Peyer's patch (tissue), 4 donors: ENCODE measurements around the gene PTPRE. TPM values are rescaled to one million over a fixed set of nuclear protein-coding genes. Genes with fewer than 3 reads are reported as not detected.
"Not testable (repeated sequence)": the region's sequence is repeated elsewhere in the genome, so short reads cannot be mapped to it uniquely, and the experiment has no call there.

Source experiments
- DNase-seq, 3 donors: peaks; one replicate each; pipeline ENCODE4 v3.0.0-alpha.2; 2017 to 2019
- H3K27ac ChIP-seq, 4 donors: fragments of 200-600 bp; sonication (generic); one replicate each; pipeline ENCODE4 v1.5.1; 2016 to 2019
- H3K27me3 ChIP-seq, 2 donors: fragments of 200-600 bp; sonication (generic); one replicate each; pipeline ENCODE4 v1.5.1; 2019
- H3K36me3 ChIP-seq, 3 donors: fragments of 200-600 bp; sonication (generic); one replicate each; pipeline ENCODE4 v1.5.1; 2016 to 2019
- H3K4me1 ChIP-seq, 4 donors: fragments of 200-600 bp; sonication (generic); one replicate each; pipeline ENCODE4 v1.5.1; 2016 to 2019
- H3K4me3 ChIP-seq, 4 donors: fragments of 200-600 bp; sonication (generic); 1 replicate in 3 of 4; 2 replicates in 1 of 4; pipeline ENCODE4 v1.5.1; 2016 to 2019; ENCODE audit warnings: mild to moderate bottlenecking in 1 of 4
- H3K9me3 ChIP-seq, 4 donors: fragments of 200-600 bp; sonication (generic); one replicate each; pipeline ENCODE4 v1.5.1; 2016 to 2019; ENCODE audit warnings: mild to moderate bottlenecking in 1 of 4
- CTCF ChIP-seq, 6 experiments: fragments of 450-650 bp in 4 of 6; fragments of 200-600 bp in 2 of 6; sonication (generic) in 1 of 6; IDR thresholded peaks; one replicate each; pipeline ENCODE4 v1.5.1; 2017 to 2019; ENCODE audit warnings: antibody characterized with exemption in 6 of 6, mild to moderate bottlenecking in 3 of 6, moderate library complexity in 1 of 6
- POLR2A ChIP-seq, 2 donors: fragments of 450-650 bp; IDR thresholded peaks; one replicate each; pipeline ENCODE4 v1.5.1; 2017; ENCODE audit warnings: antibody characterized with exemption in 2 of 2, mild to moderate bottlenecking in 2 of 2, moderate library complexity in 2 of 2
- total RNA-seq, 4 donors: library from RNA; depleted of rRNA; stranded (reverse); fragments of >200 nt; gene quantifications; one replicate each; pipeline ENCODE4 v1.1.0, GENCODE V29; 2016

The PTPRE gene
- total RNA-seq, 4 donors from 2014 or later: 24.0 to 48.7 (median 35.4) TPM

- TF ChIP-seq CTCF (IDR thresholded peaks at IDR 0.05): no peak
- no peak for TF ChIP-seq POLR2A (IDR thresholded peaks at IDR 0.05)
- no peaks in the 10 kb centered on the region for H3K9me3 ChIP-seq
- H3K36me3 ChIP-seq: peaks cover 0 to 12% (median 0%) of the 10 kb centered on the region in 3 donors
- H3K27ac ChIP-seq: no peak overlapping the region
- H3K4me1 ChIP-seq: no peaks in the 10 kb centered on the region
- no peaks in the 10 kb centered on the region for H3K27me3 ChIP-seq
- H3K4me3 ChIP-seq: no peak overlapping the region
- no peak for DNase-seq
Measured at GRCh38 chr10:128087146-128087883, 180.4 kb downstream of the PTPRE start.

- no peak for DNase-seq
- Histone ChIP-seq H3K9me3 (no peaks in the 10 kb centered on the region), H3K27ac (no peak overlapping the region), H3K27me3 (no peaks in the 10 kb centered on the region), H3K36me3 (peaks cover 0 to 11% (median 0%) of the 10 kb centered on the region in 3 donors), H3K4me1 (no peaks in the 10 kb centered on the region), H3K4me3 (no peak overlapping the region)
- TF ChIP-seq POLR2A (IDR thresholded peaks at IDR 0.05): no peak
- TF ChIP-seq CTCF (IDR thresholded peaks at IDR 0.05): no peak
Measured at GRCh38 chr10:128087884-128088709, 181.2 kb downstream of the PTPRE start.

- Histone ChIP-seq H3K27me3 (no peaks in the 10 kb centered on the region), H3K36me3 (no peaks in the 10 kb centered on the region), H3K9me3 (no peaks in the 10 kb centered on the region), H3K27ac (no peak overlapping the region), H3K4me1 (no peaks in the 10 kb centered on the region), H3K4me3 (no peak overlapping the region)
- no peak for DNase-seq
- TF ChIP-seq POLR2A (IDR thresholded peaks at IDR 0.05): no peak
- no peak for TF ChIP-seq CTCF (IDR thresholded peaks at IDR 0.05)
Measured at GRCh38 chr10:128091636-128092210, 184.8 kb downstream of the PTPRE start.

- Histone ChIP-seq H3K27ac (no peak overlapping the region), H3K36me3 (no peaks in the 10 kb centered on the region), H3K27me3 (no peaks in the 10 kb centered on the region), H3K9me3 (no peaks in the 10 kb centered on the region), H3K4me1 (no peaks in the 10 kb centered on the region), H3K4me3 (no peak overlapping the region)
- TF ChIP-seq POLR2A (IDR thresholded peaks at IDR 0.05): no peak
- TF ChIP-seq CTCF (IDR thresholded peaks at IDR 0.05): no peak
- no peak for DNase-seq
Measured at GRCh38 chr10:128092454-128092853, 185.6 kb downstream of the PTPRE start.

GRCh38 chr10:128094596-128094995 is 187.7 kb downstream of the PTPRE start:
- not testable (repeated sequence) for H3K4me1 ChIP-seq, DNase-seq, H3K27ac ChIP-seq, H3K4me3 ChIP-seq, H3K9me3 ChIP-seq, H3K27me3 ChIP-seq, H3K36me3 ChIP-seq
